CD1c-positive myeloid dendritic cell (primary cell): ENCODE measurements around the gene NOL4.
"Not testable (repeated sequence)": the region's sequence is repeated elsewhere in the genome, so short reads cannot be mapped to it uniquely, and the experiment has no call there.

ENCODE experiments used
- DNase-seq: peaks from one replicate; pipeline ENCODE4 v3.0.0-alpha.2; 2016; ENCODE audit errors: extremely low spot score

Gene NOL4

GRCh38 chr18:34224423-34225217, at the start of gene NOL4:
Gene NOL4 (minus strand): TSS chr18:34224913. CDS start chr18:34223253, 1,660 bp downstream.
- DNase-seq = no peak

GRCh38 chr18:34266029-34266428, 41.3 kb upstream of the NOL4 start:
- not testable (repeated sequence) for DNase-seq

GRCh38 chr18:34261865-34262780, 37.4 kb upstream of the NOL4 start:
- no peak for DNase-seq

- no peak for DNase-seq
These were observed 33.5 kb upstream of the NOL4 start for GRCh38 chr18:34258176-34258575.

GRCh38 chr18:34251919-34252318, 27.2 kb upstream of the NOL4 start:
- no peak for DNase-seq

GRCh38 chr18:34248727-34249126, 24.0 kb upstream of the NOL4 start:
- no peak for DNase-seq

GRCh38 chr18:34242739-34243138, 18.0 kb upstream of the NOL4 start:
- no peak for DNase-seq

GRCh38 chr18:34233781-34234388, 9.2 kb upstream of the NOL4 start:
- not testable (repeated sequence) for DNase-seq

GRCh38 chr18:34225218-34225553, 473 bp upstream of the NOL4 start:
- DNase-seq = no peak

- DNase-seq = no peak
These were observed 755 bp downstream of the NOL4 start for GRCh38 chr18:34223893-34224422.

GRCh38 chr18:34223164-34223892, 1.4 kb downstream of the NOL4 start:
- DNase-seq = no peak

- no peak for DNase-seq
These were observed 2.2 kb downstream of the NOL4 start for GRCh38 chr18:34222307-34223163.

- no peak for DNase-seq
These were observed 2.8 kb downstream of the NOL4 start for GRCh38 chr18:34221971-34222306.

- no peak for DNase-seq
These were observed 4.5 kb downstream of the NOL4 start for GRCh38 chr18:34220081-34220815.

GRCh38 chr18:34219651-34220050, 5.1 kb downstream of the NOL4 start:
- DNase-seq = no peak

GRCh38 chr18:34212511-34212910, 12.2 kb downstream of the NOL4 start:
- DNase-seq = no peak

- DNase-seq = no peak
These were observed 17.3 kb downstream of the NOL4 start for GRCh38 chr18:34207344-34207851.

- no peak for DNase-seq
These were observed 20.8 kb downstream of the NOL4 start for GRCh38 chr18:34203866-34204265.

GRCh38 chr18:34196256-34196655, 28.5 kb downstream of the NOL4 start:
- DNase-seq = no peak

GRCh38 chr18:34194239-34194638, 30.5 kb downstream of the NOL4 start:
- no peak for DNase-seq
